ENCODE results near the gene RPGRIP1L. TPM values are rescaled to one million over a fixed set of nuclear protein-coding genes. Genes with fewer than 3 reads are reported as not detected.

RPGRIP1L gene
- total RNA-seq, 2 donors from 2014 or later = 6.1 to 12.1 TPM

GRCh38 chr16:53626161-53626560 lies 77.5 kb downstream of the RPGRIP1L start:
- no peak for DNase-seq (ENCODE audit: low spot score)
- Histone ChIP-seq H3K27ac (no peak overlapping the region), H3K4me1 (replicated peaks) (no peaks in the 10 kb centered on the region), H3K36me3 (no peaks in the 10 kb centered on the region), H3K9me3 (no peaks in the 10 kb centered on the region), H3K4me3 (no peak overlapping the region), H3K27me3 (replicated peaks; ENCODE audit: insufficient read depth) (no peaks in the 10 kb centered on the region)
- intact Hi-C loops (cut with DNase I) = no loop called here
- TF ChIP-seq POLR2AphosphoS5 (IDR thresholded peaks at IDR 0.05) = no peak
- TF ChIP-seq CTCF (IDR thresholded peaks at IDR 0.05) = no peak
- no peak for TF ChIP-seq POLR2A (IDR thresholded peaks at IDR 0.05)
- 94% methylated on average over 4 of the region's 4 CpGs for WGBS

GRCh38 chr16:53625221-53625620 lies 78.4 kb downstream of the RPGRIP1L start:
- TF ChIP-seq POLR2AphosphoS5 (IDR thresholded peaks at IDR 0.05) (no peak), CTCF (IDR thresholded peaks at IDR 0.05) (no peak), POLR2A (IDR thresholded peaks at IDR 0.05) (no peak)
- H3K27me3 ChIP-seq (replicated peaks; ENCODE audit: insufficient read depth) = no peaks in the 10 kb centered on the region
- H3K9me3 ChIP-seq = no peaks in the 10 kb centered on the region
- H3K4me1 ChIP-seq (replicated peaks) = no peaks in the 10 kb centered on the region
- intact Hi-C loops (cut with DNase I) = no loop called here
- no peaks in the 10 kb centered on the region for H3K36me3 ChIP-seq
- no peak for DNase-seq (ENCODE audit: low spot score)
- H3K4me3 ChIP-seq = no peak overlapping the region
- no peak overlapping the region for H3K27ac ChIP-seq
- 94% methylated on average over 3 of the region's 29 CpGs for WGBS

GRCh38 chr16:53622315-53622714 lies 81.3 kb downstream of the RPGRIP1L start:
- no peaks in the 10 kb centered on the region for H3K27me3 ChIP-seq (replicated peaks; ENCODE audit: insufficient read depth)
- no peak for DNase-seq (ENCODE audit: low spot score)
- no peak for TF ChIP-seq POLR2AphosphoS5 (IDR thresholded peaks at IDR 0.05)
- no peak for TF ChIP-seq CTCF (IDR thresholded peaks at IDR 0.05)
- TF ChIP-seq POLR2A (IDR thresholded peaks at IDR 0.05) = no peak
- H3K4me1 ChIP-seq (replicated peaks) = no peaks in the 10 kb centered on the region
- no peak overlapping the region for H3K27ac ChIP-seq
- no peak overlapping the region for H3K4me3 ChIP-seq
- no peaks in the 10 kb centered on the region for H3K9me3 ChIP-seq
- WGBS = 88% methylated on average over 6 of the region's 6 CpGs
- no peaks in the 10 kb centered on the region for H3K36me3 ChIP-seq
- intact Hi-C loops (cut with DNase I) = no loop called here

- intact Hi-C loops (cut with DNase I) = no loop called here
- no peak for TF ChIP-seq POLR2A (IDR thresholded peaks at IDR 0.05)
- no peak for TF ChIP-seq POLR2AphosphoS5 (IDR thresholded peaks at IDR 0.05)
- no peak for TF ChIP-seq CTCF (IDR thresholded peaks at IDR 0.05)
- no peaks in the 10 kb centered on the region for H3K27me3 ChIP-seq (replicated peaks; ENCODE audit: insufficient read depth)
Observed at GRCh38 chr16:53620476-53620875, 83.2 kb downstream of the RPGRIP1L start.

GRCh38 chr16:53619235-53619634 lies 84.4 kb downstream of the RPGRIP1L start:
- H3K27me3 ChIP-seq (replicated peaks; ENCODE audit: insufficient read depth) = no peaks in the 10 kb centered on the region
- H3K4me3 ChIP-seq = no peak overlapping the region
- no peak for TF ChIP-seq POLR2A (IDR thresholded peaks at IDR 0.05)
- TF ChIP-seq POLR2AphosphoS5 (IDR thresholded peaks at IDR 0.05) = no peak
- TF ChIP-seq CTCF (IDR thresholded peaks at IDR 0.05) = no peak
- H3K36me3 ChIP-seq = no peaks in the 10 kb centered on the region
- no peaks in the 10 kb centered on the region for H3K4me1 ChIP-seq (replicated peaks)
- intact Hi-C loops (cut with DNase I) = no loop called here
- 91% methylated on average over 3 of the region's 3 CpGs for WGBS
- H3K27ac ChIP-seq = no peak overlapping the region
- no peaks in the 10 kb centered on the region for H3K9me3 ChIP-seq
- no peak for DNase-seq (ENCODE audit: low spot score)

More at GRCh38 chr16:53620476-53620875, 83.2 kb downstream of the RPGRIP1L start:
- H3K4me1 ChIP-seq (replicated peaks) = no peaks in the 10 kb centered on the region
- H3K27ac ChIP-seq = no peak overlapping the region
- 88% methylated on average over 5 of the region's 5 CpGs for WGBS
- no peak for DNase-seq (ENCODE audit: low spot score)
- H3K9me3 ChIP-seq = no peaks in the 10 kb centered on the region
- no peak overlapping the region for H3K4me3 ChIP-seq
- H3K36me3 ChIP-seq = no peaks in the 10 kb centered on the region

All from prostate gland (tissue), 2 donors.